ENCODE results near the gene ZNF77.
A peak's percentile ranks its signal among the peaks of the same experiment; 100 is the strongest.

ZNF77 gene

DNA sequence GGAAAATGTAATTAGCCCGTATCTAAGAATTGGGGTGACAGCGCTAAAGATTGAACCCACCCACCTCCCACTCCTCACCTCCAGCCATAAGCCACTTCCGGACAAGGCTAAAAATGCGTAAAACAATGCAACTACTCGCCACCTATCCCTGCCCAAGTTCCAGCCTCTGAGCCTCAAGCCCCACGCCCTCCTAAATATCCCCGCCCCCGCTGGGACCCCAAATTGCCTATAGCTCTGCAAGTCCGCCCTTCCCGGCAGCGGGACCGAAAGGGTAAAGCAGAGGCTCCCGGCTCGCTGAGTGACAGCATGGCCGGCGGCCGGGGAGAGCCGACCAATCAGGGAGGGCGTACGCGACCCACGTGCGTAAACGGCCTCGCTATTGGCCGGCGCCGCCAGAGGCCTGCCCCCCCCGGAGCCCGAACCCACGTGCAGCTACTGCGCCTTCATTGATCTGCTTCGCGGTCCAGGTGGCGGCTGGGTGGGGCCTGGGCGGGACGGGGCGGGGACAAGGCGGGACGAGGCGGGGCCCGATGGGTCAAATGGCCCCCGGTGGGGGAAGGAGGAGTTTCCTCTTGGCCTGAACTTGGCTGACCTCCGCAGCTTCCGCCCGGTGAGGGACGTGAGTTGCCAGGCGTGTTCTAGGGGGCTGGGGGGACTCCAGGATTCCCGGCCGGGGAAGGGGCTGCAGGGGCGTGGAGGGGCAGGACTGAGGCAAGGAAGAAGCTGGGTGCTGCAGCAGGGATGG is 32.4 kb upstream of the ZNF77 start, which contains the start of gene TLE6:
Gene TLE6, plus strand, starts transcription at position 564 of the 745 bp plus-strand sequence. CDS start 670 bp downstream, outside the sequence.
- no peaks in the 10 kb centered on the region for H3K4me1 ChIP-seq (ENCODE audit: insufficient read depth, low read length, severe bottlenecking)
- no peaks in the 10 kb centered on the region for H4K20me1 ChIP-seq (ENCODE audit: insufficient read depth, low read length)
- no peaks in the 10 kb centered on the region for H3K9me3 ChIP-seq (ENCODE audit: low read length)
- TF ChIP-seq, protein P1, sequence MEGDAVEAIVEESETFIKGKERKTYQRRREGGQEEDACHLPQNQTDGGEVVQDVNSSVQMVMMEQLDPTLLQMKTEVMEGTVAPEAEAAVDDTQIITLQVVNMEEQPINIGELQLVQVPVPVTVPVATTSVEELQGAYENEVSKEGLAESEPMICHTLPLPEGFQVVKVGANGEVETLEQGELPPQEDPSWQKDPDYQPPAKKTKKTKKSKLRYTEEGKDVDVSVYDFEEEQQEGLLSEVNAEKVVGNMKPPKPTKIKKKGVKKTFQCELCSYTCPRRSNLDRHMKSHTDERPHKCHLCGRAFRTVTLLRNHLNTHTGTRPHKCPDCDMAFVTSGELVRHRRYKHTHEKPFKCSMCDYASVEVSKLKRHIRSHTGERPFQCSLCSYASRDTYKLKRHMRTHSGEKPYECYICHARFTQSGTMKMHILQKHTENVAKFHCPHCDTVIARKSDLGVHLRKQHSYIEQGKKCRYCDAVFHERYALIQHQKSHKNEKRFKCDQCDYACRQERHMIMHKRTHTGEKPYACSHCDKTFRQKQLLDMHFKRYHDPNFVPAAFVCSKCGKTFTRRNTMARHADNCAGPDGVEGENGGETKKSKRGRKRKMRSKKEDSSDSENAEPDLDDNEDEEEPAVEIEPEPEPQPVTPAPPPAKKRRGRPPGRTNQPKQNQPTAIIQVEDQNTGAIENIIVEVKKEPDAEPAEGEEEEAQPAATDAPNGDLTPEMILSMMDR (IDR thresholded peaks at IDR 0.05; ENCODE audit: low read length): no peak
- TF ChIP-seq EZH2 (IDR thresholded peaks at IDR 0.05; ENCODE audit: borderline replicate concordance, low read length): no peak
- H3K27me3 ChIP-seq (ENCODE audit: insufficient read depth, low read length): no peaks in the 10 kb centered on the region
- no peak within 1 kb of the TSS for H3K27ac ChIP-seq (ENCODE audit: low read depth, low read length, poor library complexity, severe bottlenecking)
- no peak within 1 kb of the TSS for H3K9ac ChIP-seq (ENCODE audit: low read length)
- H3F3A ChIP-seq (ENCODE audit: insufficient read depth, low read length): no peaks in the 10 kb centered on the region
- peak within 1 kb of the TSS; percentile 45; the same call in 1 of the 2 replicates for H3K4me2 ChIP-seq (ENCODE audit: low read length)
- no peaks in the 10 kb centered on the region for H3K36me3 ChIP-seq (ENCODE audit: insufficient read depth, low read length)
- H3K79me2 ChIP-seq (ENCODE audit: insufficient read depth, low read length): no peaks in the 10 kb centered on the region
- no peak within 1 kb of the TSS for H2AFZ ChIP-seq (ENCODE audit: low read length)
- no peaks in the 10 kb centered on the region for H3K9me2 ChIP-seq (ENCODE audit: low read depth, low read length)
- H3K4me3 ChIP-seq (ENCODE audit: low read depth, low read length, poor library complexity, severe bottlenecking): no peak within 1 kb of the TSS

DNA sequence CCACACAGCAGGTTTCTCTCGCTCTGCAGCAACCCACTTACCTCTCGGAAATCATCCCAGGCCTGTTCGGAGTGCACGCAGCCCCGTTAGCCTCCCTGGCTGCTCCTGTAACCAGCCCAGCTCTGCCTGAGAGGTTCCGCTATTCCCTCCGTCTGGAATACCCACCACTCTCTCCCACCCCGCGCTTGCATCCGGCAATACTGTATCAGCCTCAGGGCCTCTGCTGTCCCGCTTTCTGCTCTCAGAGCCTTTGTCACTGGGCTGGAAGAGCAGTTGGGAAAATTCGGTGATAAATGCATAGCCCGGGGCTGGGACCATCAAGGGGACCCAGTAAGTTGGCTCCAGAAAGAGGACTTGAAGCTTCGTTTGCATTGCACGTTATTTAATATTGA is 31.8 kb upstream of the ZNF77 start:
- TF ChIP-seq EZH2 (IDR thresholded peaks at IDR 0.05; ENCODE audit: borderline replicate concordance, low read length): no peak
- TF ChIP-seq, protein P1 (IDR thresholded peaks at IDR 0.05; ENCODE audit: low read length): no peak
- H3F3A ChIP-seq (ENCODE audit: insufficient read depth, low read length): no peaks in the 10 kb centered on the region
- H3K9me2 ChIP-seq (ENCODE audit: low read depth, low read length): no peaks in the 10 kb centered on the region
- H4K20me1 ChIP-seq (ENCODE audit: insufficient read depth, low read length): no peaks in the 10 kb centered on the region
- no peaks in the 10 kb centered on the region for H3K36me3 ChIP-seq (ENCODE audit: insufficient read depth, low read length)
- peak overlapping the region; percentile 45; the same call in 1 of the 2 replicates for H3K4me2 ChIP-seq (ENCODE audit: low read length)
- H3K4me1 ChIP-seq (ENCODE audit: insufficient read depth, low read length, severe bottlenecking): no peaks in the 10 kb centered on the region
- H2AFZ ChIP-seq (ENCODE audit: low read length): no peak overlapping the region
- H3K9me3 ChIP-seq (ENCODE audit: low read length): no peaks in the 10 kb centered on the region
- no peak overlapping the region for H3K27ac ChIP-seq (ENCODE audit: low read depth, low read length, poor library complexity, severe bottlenecking)
- H3K27me3 ChIP-seq (ENCODE audit: insufficient read depth, low read length): no peaks in the 10 kb centered on the region
- H3K9ac ChIP-seq (ENCODE audit: low read length): no peak overlapping the region
- H3K79me2 ChIP-seq (ENCODE audit: insufficient read depth, low read length): no peaks in the 10 kb centered on the region
- H3K4me3 ChIP-seq (ENCODE audit: low read depth, low read length, poor library complexity, severe bottlenecking): no peak overlapping the region

DNA sequence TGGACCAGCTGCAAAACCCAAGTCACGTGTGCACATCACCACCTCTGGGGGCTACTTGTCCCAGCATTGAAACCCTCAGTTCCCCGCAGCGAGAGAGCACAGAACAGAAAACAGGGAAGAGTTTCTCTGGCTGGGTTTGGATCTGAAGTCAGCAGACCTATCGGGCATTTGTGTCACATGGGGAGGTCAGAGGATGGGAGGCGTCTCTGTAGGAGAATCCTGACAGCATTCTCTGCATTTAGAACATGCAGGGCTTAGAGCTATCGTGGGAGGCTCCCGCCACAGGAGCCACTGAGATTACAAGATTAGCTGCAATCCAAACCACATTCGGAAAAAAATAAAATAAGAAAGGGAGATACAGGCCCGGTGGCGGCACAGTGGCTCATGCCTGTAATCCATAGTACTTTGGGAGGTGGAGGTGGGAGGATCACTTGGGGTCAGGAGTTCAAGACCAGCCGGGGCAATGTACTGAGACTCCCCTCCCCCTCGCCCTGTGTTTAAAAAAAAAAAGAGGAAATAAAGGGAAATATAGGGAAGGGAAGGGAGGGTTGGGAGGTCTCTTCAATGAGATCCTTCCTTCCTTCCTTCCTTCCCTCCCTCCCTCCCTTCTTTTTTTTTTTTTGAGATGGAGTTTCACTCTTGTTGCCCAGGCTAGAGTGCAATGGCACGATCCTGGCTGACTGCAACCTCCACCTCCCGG is 29.7 kb upstream of the ZNF77 start:
- Histone ChIP-seq H3K4me2 (ENCODE audit: low read length) (no peak overlapping the region), H4K20me1 (ENCODE audit: insufficient read depth, low read length) (no peaks in the 10 kb centered on the region), H3K36me3 (ENCODE audit: insufficient read depth, low read length) (no peaks in the 10 kb centered on the region), H3K27me3 (ENCODE audit: insufficient read depth, low read length) (no peaks in the 10 kb centered on the region), H3K4me1 (ENCODE audit: insufficient read depth, low read length, severe bottlenecking) (no peaks in the 10 kb centered on the region), H3F3A (ENCODE audit: insufficient read depth, low read length) (no peaks in the 10 kb centered on the region), H2AFZ (ENCODE audit: low read length) (no peak overlapping the region), H3K9ac (ENCODE audit: low read length) (no peak overlapping the region), H3K27ac (ENCODE audit: low read depth, low read length, poor library complexity, severe bottlenecking) (no peak overlapping the region), H3K9me2 (ENCODE audit: low read depth, low read length) (no peaks in the 10 kb centered on the region), H3K9me3 (ENCODE audit: low read length) (no peaks in the 10 kb centered on the region), H3K4me3 (ENCODE audit: low read depth, low read length, poor library complexity, severe bottlenecking) (no peak overlapping the region), H3K79me2 (ENCODE audit: insufficient read depth, low read length) (no peaks in the 10 kb centered on the region)
- TF ChIP-seq, protein P1 (IDR thresholded peaks at IDR 0.05; ENCODE audit: low read length): no peak

Measured in OCI-LY1 (cell line).